Measurements from ENCODE around the gene AXIN1.

DNA sequence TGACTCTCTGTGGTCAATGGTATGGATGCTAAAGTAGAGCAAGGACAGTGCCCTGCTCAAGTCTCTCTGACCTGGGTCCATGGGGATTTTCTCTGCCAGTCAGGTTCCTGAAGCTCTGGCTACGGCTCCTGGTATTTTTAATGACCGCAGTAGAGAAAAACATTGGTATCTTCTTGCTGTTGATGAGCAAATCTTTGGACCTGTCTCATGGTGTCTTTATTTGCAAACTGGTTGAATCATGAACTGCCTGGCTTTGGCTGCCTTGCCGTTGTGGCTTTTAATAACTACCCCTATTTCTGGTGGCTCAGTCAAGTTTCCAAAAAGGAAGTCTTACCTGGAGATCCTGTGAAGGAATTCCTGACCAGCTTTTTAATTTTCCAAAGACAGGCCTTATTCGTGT, 109.2 kb downstream of the AXIN1 start:
- TF ChIP-seq, protein P1, sequence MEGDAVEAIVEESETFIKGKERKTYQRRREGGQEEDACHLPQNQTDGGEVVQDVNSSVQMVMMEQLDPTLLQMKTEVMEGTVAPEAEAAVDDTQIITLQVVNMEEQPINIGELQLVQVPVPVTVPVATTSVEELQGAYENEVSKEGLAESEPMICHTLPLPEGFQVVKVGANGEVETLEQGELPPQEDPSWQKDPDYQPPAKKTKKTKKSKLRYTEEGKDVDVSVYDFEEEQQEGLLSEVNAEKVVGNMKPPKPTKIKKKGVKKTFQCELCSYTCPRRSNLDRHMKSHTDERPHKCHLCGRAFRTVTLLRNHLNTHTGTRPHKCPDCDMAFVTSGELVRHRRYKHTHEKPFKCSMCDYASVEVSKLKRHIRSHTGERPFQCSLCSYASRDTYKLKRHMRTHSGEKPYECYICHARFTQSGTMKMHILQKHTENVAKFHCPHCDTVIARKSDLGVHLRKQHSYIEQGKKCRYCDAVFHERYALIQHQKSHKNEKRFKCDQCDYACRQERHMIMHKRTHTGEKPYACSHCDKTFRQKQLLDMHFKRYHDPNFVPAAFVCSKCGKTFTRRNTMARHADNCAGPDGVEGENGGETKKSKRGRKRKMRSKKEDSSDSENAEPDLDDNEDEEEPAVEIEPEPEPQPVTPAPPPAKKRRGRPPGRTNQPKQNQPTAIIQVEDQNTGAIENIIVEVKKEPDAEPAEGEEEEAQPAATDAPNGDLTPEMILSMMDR (IDR thresholded peaks at IDR 0.05; ENCODE audit: low read length): no peak
- no peak for TF ChIP-seq EZH2 (optimal IDR thresholded peaks at IDR 0.05; ENCODE audit: low read depth, low read length)
